SIG-M5 treated with dmso at 0.1 percent for 504 hours (cell line): ENCODE results near the gene ATAD3B.
"Not testable (repeated sequence)": the region's sequence is repeated elsewhere in the genome, so short reads cannot be mapped to it uniquely, and the experiment has no call there.

Experiments
- DNase-seq: peaks from one replicate; lab custom pipeline; 2025; ENCODE audit not compliant: unreplicated experiment; lab: John Stamatoyannopoulos, UW

Gene ATAD3B

DNA sequence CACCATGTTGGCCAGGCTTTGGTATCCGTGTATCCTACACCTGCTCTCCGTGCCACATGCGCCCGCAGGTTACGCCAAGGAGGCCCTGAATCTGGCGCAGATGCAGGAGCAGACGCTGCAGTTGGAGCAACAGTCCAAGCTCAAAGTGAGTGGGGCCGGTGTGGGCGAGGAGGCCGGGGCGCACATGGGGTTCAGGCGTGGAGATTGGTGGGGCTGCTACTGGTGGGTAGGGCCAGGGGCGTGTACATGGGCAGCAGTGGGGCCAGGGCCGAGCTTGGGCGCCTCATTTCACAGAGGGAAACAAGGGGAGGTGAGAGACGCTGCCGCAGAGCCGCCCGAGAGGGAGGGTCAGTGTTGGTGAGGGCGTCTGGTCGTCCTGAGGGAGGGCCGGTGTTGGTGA, 5.6 kb downstream of the ATAD3B start:
- no peak for DNase-seq

DNA sequence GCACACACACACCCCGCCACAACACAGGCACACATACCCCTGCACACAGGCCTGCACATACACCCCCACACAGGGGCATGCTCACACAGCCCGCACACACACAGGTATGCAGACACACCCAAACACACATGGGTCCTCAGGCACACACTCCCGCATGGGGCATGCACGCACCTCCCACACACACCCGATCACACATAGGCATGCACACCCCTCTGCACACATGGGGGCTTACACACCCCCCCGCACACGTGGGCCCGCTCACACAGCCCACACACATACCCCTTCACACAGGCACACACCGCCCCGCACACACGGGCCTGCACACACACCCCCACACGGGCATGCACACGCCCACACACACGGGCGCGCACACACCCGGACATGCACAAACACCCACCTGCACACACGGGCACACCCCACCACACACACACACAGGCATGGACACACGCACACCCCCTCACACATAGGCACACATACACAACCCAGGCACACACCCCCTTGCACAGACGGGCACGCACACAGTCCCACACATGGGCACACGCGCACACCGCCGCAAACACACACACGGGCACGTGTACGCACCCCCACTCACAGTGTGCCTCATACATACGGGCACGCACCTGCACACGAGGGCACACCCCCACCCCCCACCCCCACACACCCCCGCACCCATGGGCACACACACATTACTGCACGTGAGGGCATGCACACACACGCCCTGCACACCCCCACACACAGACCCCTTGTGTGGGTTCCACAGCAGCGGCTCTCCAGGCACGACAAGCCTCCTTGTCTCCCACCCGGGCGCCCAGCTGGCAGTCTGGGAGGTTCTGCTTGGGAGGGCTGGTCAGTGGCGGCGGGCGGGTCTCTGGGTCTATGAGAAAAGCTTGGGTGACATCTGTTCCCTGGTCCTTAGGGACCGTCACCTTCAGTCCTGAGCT, 8.3 kb downstream of the ATAD3B start:
- DNase-seq: no peak

DNA sequence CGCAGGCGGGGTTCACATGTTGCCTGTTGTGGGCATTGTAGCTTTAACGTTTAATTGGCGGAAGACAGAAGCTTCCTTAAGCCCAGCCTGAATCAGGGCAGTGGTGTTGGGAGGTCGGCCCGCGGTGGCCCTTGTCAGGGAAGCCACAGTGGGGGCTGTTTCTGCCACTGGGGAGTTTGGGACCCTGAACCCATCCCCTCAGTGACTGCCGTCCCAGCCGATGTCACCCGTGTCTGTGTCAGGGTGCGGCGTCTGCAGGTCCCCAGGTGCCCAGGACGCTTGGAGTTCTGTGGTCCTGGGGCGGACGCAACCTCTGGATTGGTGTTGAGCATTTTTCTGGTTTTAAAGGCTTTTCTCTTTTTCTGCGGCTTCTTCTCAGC, 8.9 kb downstream of the ATAD3B start:
- DNase-seq: not testable (repeated sequence)

DNA sequence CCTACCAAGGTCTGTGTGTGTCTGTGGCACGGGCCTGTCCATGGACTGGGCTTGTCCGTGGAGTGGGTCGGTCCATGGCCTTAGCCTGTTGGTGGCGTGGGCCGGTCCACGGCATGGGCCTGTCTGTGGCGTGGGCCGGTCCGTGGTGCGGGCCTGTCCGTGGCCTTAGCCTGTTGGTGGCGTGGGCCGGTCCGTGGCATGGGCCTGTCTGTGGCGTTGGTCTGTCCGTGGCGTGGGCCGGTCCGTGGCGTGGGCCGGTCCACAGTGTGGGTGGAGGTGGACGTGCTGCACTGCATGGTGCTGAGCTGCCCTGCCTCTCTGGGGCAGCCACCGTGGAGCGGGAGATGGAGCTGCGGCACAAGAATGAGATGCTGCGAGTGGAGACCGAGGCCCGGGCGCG, 10.2 kb downstream of the ATAD3B start:
- DNase-seq: not testable (repeated sequence)

DNA sequence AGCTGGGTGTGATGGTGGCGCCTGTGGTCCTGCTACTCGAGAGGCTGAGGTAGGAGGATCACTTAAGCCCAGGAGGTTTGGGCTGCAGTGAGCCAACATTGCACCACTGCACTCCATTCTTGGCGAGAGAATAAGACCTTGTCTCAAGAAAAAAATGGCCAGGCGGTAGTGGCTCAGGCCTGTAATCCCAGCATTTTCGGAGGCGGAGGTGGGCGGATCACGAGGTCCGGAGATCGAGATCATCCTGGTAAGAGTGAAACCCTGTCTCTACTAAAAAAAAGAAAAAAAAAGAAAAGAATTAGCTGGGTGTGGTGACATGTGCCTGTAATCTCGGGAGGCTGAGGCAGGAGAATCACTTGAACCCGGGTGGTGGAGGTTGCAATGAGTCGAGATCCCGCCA, 11.3 kb downstream of the ATAD3B start:
- DNase-seq: no peak

DNA sequence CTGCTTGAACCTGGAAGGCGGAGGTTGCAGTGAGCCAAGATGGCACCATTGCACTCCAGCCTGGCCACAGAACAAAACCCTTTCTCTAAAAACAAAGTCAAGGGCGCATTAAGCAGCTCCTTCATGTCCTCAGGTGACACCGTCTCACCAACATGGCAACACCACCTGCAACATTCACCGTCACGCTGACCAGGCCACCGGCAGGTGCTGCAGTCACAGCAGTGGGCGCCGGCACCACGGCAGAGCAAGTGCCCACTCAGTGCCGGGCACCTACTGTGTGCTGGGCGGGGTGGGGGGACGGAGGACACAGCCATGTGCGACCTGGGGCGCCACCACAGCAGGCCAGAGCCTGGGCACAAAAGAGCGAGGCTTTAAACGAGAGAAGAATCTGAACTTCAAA, 12.1 kb downstream of the ATAD3B start:
- no peak for DNase-seq

DNA sequence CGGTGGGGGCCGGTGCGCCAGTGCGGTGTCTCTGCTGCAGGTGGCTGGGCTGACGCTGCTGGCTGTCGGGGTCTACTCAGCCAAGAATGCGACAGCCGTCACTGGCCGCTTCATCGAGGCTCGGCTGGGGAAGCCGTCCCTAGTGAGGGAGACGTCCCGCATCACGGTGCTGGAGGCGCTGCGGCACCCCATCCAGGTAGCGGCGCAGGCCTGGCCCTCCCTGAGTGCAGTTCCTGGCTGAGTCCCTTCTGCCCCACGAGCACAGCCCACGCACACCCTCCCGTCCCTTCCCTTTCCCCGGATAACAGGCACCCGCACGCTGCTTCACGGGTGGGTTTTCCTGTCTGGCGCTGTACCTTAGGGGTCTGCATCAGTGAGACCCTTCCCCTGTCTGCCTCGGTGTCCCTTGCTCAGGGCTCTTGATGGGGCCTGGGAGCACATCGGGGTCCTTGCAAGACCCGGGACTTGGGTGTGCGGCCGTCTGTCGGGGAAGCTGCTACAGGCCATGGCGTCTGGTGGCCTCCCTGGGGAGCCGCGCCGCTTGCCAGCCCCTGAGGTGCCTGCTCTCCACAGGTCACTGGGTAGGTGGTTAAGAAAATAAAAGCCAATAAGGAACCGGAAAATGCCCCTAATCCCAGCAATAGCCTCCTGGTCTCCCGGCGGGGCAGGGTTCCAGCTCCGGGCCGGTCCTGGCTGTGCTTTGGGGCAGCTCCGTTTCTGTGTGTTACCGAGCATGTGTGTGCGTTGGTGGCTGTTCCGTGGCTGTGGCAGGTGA, 13.6 kb downstream of the ATAD3B start:
- not testable (repeated sequence) for DNase-seq

DNA sequence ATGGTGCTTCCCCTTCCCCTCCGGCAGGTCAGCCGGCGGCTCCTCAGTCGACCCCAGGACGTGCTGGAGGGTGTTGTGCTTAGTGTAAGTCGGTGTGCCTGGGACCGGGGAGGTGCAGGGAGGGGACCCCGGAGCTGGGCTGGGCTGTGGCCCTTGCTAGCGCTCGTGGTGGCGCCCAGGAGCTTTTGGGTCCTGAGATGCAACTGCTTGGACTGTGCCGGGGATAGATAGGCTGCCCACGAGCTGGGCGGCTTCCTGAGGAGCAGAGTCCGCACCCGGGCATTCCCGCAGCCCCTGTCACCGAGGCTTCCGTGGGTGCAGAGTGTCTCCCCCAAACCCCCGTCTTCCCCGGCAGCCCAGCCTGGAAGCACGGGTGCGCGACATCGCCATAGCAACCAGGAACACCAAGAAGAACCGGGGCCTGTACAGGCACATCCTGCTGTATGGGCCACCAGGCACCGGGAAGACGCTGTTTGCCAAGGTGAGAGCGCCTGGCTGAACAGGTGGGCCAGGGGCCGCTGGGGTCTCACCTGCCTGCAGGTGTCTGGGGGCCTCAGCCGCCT, 14.3 kb downstream of the ATAD3B start:
- DNase-seq: not testable (repeated sequence)

DNA sequence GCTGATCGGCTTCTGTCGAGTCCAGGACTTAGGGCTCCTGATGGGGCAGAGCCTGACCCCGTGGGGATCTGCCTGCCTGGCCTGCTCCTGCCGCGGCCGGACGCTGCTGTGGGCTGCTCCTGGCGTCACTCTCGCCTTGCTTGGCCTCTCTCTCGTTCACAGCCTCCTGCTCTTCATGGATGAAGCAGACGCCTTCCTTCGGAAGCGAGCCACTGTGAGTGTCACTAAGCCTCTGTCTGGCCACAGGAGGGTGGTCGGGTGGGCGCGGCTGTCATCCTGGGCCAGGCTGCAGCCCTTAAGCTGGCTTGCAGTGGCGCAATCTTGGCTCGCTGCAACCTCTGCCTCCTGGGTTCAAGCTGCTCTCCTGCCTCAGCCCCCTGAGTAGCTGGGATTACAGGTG, 16.1 kb downstream of the ATAD3B start:
- DNase-seq: no peak

DNA sequence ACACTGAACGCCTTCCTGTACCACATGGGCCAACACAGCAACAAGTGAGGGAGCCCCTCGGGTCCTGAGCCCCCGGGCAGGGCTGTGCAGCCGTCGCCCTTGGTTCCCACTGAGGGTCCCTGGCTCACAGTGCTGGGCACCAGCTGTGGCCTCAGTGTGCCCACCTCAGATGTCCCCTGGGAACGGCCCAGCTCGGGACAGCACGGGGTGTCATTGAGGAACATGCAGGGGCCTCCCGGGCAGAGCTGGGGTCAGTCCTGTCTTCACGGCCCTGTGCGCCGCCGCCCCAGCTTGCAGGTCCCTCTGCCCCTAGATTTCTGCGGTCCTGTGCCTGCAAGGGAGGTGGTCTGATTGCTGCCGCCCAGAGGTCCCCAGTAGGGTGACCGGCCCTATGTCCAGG, 17.7 kb downstream of the ATAD3B start:
- no peak for DNase-seq

DNA sequence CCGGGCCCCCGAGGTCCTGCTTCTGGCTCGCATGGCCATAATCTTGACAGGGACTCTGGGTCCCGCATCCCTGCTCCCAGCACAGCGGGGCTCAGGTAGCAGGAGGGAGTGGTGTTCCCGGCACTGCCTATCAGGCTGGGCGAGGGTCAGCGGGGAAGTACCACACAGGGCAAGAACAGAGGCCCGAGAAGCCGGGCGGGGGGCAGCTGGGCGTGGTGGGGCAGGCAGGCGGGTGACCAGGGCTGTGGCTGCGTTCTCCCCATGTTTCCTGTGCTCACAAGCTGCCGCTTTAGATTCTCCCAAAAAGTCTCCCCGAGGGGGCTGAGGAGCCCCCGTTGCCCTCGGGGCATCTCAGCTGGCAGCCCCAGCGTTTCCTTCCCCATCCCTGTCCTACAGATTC, 18.3 kb downstream of the ATAD3B start:
- DNase-seq: no peak

DNA sequence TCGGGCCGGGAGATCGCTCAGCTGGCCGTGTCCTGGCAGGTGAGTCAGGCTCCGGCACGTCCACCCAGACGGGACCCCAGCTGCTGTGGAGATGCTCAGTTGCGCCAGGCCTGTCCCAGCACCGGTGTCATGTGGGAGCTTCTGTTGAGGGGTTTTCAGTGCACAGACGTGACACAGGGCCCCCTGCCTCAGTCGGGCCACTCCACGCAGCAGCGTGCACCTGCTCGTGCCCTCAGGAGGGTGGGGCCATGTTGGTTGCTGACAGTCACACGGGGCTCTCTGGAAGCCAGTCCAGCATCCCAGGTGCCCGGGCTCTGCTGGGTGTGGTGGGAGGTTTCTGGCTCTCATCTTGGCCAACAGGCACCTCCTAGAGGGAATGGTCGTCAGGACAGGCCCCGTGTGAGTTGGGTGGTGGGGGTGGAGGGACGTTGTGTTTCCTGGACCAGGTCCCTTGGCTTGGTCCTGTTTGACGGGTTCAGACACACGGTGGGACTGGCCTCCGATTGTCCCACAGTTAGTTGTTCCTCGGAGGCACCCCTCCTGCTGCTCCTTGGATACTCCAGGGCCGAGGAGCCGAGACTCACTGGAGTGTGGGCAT, 19.2 kb downstream of the ATAD3B start:
- no peak for DNase-seq

DNA sequence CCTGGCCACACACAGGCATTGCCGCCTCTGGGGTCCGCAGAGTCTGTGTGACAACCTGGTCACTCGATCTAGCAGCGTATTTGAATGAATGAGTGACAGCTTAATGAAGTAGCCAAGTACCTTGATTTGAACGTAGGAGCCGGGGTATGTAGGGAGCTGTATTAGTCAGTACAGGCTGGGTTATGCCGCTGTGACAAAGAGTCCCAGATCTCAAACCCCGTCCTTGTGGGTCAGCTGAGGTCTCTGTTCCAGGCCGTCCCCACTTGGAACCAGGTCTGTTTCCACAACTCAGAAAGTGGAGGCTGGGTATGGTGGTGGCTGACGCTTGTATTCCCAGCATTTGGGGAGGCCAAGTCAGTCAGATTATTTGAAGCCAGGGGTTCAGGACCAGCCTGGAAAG, 20.0 kb downstream of the ATAD3B start:
- no peak for DNase-seq

DNA sequence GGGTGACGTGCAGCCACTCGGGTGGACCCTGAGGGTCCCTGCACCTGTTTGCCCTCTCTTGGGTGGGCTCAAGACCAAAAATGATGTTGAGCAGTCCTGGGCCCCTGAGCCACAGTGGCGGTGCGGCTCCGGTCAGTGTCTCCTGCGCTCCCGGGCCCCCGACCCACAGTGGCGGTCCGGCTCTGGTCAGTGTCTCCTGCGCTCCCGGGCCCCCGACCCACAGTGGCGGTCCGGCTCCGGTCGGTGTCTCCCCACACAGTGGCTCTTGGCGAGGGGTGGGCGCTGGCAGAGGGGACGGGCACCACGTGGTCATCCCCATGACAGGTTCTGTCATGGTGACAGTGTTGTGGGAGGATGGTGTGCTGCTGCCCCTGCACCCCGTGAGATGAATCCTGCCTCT, 22.7 kb downstream of the ATAD3B start:
- not testable (repeated sequence) for DNase-seq

DNA sequence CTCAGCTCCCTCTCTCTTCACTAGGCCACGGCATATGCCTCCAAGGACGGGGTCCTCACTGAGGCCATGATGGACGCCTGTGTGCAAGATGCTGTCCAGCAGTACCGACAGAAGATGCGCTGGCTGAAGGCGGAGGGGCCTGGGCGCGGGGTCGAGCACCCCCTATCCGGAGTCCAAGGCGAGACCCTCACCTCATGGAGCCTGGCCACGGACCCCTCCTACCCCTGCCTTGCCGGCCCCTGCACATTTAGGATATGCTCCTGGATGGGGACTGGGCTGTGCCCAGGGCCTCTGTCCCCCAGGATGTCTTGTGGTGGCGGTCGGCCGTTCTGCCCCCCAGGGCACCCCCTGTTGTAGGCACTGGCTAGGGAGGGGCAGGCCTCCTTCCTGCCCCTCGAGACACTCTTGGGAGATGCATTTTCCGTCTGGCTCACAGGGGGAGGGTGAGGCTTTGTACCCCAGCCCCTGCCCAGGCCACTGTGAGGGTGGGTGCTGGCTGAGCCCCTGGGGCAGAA, 24.0 kb downstream of the ATAD3B start:
- DNase-seq: not testable (repeated sequence)

DNA sequence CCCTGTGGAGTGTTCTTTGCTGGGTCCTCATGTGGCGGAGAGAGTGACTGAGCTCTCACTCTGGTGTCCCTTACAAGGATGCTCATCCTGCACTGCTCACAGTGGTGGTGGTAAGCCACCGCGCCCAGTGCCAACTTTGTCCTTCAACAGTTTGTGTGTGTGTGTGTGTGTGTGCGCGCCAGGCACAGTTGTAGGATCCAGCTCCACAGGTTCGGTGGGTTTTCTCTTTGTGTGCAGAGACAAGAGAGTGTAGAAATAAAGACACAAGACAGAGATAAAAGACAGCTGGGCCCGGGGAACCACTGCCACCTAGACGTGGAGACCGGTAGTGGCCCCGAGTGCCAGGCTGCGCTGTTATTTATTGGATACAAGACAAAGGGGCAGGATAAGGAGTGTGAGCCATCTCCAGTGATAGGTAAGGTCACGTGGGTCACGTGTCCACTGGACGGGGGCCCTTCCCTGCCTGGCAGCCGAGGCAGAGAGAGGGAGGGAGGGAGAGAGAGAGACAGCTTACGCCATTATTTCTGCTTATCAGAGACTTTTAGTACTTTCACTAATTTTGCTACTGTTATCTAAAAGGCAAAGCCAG, 33.3 kb downstream of the ATAD3B start:
- DNase-seq: peak; percentile 58

DNA sequence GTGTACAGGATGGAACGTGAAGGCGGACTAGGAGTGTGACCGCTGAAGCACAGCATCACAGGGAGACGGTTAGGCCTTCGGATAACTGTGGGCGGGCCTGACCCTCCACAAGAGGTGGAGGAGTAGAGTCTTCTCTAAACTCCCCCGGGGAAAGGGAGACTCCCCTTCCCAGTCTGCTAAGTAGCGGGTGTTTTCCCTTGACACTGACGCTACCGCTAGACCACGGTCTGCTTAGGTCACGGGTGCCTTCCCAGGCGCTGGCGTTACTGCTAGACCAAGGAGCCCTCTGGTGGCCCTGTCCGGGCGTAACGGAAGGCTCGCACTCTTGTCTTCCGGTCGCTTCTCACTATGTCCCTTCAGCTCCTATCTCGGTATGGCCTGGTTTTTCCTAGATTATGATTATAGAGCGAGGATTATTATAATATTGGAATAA, 33.8 kb downstream of the ATAD3B start:
- DNase-seq: peak; percentile 45

DNA sequence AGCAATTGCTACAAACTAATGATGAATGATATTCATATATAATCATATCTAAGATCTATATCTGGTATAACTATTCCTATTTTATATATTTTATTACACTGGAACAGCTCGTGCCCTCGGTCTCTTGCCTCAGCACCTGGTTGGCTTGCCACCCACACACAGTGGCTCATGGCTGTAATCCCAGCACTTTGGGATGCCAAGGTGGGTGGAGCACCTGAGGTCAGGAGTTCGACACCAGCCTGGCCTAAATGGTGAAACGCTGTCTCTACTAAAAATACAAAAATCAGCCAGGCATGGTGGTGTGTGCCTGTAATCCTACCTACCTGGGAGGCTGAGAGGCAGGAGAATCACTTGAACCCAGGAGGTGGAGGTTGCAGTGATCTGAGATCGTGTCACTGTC, 34.2 kb downstream of the ATAD3B start:
- DNase-seq: not testable (repeated sequence)

DNA sequence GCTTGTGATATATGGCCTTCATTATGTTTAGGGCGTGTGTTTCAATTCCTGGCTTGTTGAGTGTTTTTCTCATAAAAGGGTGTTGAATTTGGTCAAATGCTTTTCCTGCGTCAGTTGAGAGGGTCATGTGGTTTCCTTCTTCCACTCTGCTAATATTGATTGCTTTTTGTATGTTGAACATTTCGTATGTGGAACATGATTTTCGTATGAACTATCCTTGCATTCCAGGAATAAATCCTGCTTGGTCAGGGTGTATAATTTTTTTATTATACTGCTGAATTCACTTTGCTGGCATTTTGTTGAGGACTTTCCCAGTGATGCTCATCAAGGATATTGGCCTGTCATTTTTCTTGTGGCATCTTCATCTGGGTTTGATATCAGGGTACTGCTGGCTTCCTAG, 35.7 kb downstream of the ATAD3B start:
- DNase-seq: no peak

DNA sequence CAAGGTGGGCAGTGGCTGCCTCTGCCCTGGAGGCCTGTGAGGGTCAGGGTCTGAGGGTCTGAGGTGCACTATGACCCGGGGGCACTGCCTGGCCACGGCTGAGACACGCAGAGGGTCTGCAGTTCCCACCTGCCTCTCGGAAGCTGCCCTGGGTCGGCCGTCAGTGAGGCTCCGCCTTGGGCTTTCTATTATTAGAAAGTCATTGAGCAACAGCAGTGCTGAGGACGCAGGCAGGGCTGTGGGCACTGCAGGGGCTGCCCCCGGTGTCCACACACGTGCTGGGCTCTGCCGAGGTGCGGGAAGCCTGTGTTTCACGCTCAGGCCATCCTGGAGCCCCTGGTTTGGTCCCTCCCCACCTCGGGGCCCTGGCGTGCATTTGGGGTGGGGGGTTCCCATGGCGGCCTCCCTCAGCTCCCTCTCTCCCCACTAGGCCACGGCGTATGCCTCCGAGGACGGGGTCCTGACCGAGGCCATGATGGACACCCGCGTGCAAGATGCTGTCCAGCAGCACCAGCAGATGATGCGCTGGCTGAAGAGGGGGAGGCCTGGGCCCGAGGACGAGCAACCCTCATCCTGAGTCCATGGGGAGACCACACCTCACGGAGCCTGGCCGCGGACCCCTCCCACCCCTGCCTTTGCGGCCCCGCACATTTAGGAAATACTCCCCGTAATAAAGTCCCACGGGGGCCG, 37.4 kb downstream of the ATAD3B start:
- DNase-seq: not testable (repeated sequence)
